ENCODE data around the gene REEP2.

DNA sequence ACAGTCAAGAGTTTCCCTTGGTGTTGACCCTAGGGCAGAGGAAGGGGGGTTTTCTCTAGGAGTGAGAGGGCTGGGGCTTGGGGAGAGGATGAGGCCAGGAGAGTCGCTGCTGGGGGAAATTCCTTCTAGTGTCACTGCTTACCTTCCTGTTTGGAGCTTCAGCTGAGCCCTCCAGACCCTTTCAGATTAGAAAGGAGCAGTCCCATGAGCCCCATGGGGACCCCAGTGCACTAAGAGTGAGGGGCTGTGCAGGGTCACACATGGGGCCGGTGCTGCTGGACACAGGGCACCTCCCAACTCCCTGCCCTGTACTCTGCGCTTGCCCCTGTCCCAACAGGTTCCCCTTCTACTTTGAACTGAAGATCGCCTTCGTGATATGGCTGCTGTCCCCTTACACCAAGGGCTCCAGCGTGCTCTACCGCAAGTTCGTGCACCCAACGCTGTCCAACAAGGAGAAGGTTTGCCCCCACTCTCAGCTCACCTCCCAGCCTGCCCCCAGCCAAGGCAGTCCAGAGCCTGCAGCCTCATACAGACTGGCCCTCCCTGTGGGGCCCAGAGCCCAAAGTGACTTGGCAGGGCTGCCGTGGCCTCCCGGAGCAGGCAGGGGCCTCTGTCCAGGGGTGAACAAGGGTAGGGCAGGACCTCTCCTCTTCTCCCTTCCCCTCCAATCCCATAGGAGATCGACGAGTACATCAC is 5.4 kb downstream of the REEP2 start:
- TF ChIP-seq, protein P1, sequence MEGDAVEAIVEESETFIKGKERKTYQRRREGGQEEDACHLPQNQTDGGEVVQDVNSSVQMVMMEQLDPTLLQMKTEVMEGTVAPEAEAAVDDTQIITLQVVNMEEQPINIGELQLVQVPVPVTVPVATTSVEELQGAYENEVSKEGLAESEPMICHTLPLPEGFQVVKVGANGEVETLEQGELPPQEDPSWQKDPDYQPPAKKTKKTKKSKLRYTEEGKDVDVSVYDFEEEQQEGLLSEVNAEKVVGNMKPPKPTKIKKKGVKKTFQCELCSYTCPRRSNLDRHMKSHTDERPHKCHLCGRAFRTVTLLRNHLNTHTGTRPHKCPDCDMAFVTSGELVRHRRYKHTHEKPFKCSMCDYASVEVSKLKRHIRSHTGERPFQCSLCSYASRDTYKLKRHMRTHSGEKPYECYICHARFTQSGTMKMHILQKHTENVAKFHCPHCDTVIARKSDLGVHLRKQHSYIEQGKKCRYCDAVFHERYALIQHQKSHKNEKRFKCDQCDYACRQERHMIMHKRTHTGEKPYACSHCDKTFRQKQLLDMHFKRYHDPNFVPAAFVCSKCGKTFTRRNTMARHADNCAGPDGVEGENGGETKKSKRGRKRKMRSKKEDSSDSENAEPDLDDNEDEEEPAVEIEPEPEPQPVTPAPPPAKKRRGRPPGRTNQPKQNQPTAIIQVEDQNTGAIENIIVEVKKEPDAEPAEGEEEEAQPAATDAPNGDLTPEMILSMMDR (IDR thresholded peaks at IDR 0.05; ENCODE audit: poor library complexity, severe bottlenecking), result no peak
- TF ChIP-seq EP300 (conservative IDR thresholded peaks at IDR 0.05; ENCODE audit: poor library complexity, severe bottlenecking) (no peak), MXI1 (conservative IDR thresholded peaks at IDR 0.05; ENCODE audit: poor library complexity, severe bottlenecking) (no peak), EZH2 (IDR thresholded peaks at IDR 0.05; ENCODE audit: borderline replicate concordance, insufficient read depth, low read length, poor library complexity, severe bottlenecking) (no peak), TAF1 (IDR thresholded peaks at IDR 0.05; ENCODE audit: low read depth) (no peak), POLR2AphosphoS5 (IDR thresholded peaks at IDR 0.05) (no peak), RAD21 (conservative IDR thresholded peaks at IDR 0.05) (no peak)
- TF ChIP-seq, protein P2, sequence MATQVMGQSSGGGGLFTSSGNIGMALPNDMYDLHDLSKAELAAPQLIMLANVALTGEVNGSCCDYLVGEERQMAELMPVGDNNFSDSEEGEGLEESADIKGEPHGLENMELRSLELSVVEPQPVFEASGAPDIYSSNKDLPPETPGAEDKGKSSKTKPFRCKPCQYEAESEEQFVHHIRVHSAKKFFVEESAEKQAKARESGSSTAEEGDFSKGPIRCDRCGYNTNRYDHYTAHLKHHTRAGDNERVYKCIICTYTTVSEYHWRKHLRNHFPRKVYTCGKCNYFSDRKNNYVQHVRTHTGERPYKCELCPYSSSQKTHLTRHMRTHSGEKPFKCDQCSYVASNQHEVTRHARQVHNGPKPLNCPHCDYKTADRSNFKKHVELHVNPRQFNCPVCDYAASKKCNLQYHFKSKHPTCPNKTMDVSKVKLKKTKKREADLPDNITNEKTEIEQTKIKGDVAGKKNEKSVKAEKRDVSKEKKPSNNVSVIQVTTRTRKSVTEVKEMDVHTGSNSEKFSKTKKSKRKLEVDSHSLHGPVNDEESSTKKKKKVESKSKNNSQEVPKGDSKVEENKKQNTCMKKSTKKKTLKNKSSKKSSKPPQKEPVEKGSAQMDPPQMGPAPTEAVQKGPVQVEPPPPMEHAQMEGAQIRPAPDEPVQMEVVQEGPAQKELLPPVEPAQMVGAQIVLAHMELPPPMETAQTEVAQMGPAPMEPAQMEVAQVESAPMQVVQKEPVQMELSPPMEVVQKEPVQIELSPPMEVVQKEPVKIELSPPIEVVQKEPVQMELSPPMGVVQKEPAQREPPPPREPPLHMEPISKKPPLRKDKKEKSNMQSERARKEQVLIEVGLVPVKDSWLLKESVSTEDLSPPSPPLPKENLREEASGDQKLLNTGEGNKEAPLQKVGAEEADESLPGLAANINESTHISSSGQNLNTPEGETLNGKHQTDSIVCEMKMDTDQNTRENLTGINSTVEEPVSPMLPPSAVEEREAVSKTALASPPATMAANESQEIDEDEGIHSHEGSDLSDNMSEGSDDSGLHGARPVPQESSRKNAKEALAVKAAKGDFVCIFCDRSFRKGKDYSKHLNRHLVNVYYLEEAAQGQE (IDR thresholded peaks at IDR 0.05; ENCODE audit: borderline replicate concordance), result no peak

All from neural cell (in vitro differentiated cells).